HG03575 (cell line): ENCODE measurements around the gene ATXN1.
"Not testable (repeated sequence)": the region's sequence is repeated elsewhere in the genome, so short reads cannot be mapped to it uniquely, and the experiment has no call there.

Experiments used
- ATAC-seq: cut with Tn5 transposase; IDR thresholded peaks from one replicate; pipeline ENCODE4 v1.9.1; 2021; ENCODE audit not compliant: unreplicated experiment, insufficient number of reproducible peaks, low FRiP score; ENCODE audit errors: extremely low read depth

The ATXN1 gene

DNA sequence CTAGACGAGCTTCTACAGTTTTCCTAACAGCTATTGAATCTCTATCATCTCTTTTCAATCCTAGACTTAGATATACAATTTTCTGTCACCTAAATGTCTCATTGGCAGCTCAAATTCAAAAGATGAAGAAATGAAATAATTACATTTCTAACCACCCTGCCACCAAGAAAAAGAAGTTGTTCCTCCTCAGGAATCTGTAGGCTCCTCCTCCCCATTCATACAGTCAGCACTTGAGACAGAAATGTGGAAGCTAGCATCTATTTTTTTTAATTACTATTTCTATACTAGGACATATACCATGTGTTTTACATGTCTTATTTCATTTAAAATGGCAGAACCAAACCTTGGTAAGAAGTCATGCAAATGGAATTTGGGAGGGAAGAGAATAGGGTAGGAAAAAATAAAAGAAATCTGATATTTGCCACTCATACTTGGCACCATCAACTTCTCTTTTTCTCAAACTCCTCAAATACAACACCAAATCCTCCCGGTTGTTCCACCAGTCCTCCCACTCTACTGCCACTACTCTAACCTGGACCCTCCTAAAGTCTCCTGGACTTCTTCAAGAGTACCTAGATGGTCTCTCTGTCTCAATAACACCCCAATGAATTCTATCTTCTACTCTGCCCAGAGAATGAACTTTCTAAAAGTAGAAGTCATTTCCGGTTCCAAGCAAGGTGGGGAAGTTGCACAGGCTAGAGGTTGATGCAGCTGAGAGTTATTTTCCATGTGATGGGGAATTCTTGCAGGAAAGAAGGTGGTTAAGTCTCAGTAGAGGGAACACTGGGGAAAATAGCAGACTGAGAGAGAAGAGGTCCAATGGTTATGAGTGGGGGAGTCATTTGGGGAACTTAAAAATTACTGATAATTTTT lies 54.1 kb downstream of the ATXN1 start:
- ATAC-seq, result no peak

DNA sequence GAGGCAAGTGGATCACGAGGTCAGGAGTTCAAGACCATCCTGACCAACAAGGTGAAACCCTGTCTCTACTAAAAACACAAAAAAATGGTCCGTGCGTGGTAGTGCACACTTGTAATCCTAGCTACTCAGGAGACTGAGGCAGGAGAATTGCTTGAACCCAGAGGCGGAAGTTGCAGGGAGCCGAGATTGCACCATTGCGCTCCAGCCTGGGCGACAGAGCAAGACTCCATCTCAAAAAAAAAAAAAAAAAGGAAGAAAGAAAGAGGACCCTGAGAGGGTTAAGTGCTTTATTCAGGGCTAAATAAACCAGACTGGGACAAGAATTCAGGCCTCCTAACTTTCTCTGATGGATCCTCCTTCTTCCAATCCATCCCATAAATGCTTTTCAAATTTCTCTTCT lies 54.8 kb downstream of the ATXN1 start:
- ATAC-seq, result not testable (repeated sequence)

DNA sequence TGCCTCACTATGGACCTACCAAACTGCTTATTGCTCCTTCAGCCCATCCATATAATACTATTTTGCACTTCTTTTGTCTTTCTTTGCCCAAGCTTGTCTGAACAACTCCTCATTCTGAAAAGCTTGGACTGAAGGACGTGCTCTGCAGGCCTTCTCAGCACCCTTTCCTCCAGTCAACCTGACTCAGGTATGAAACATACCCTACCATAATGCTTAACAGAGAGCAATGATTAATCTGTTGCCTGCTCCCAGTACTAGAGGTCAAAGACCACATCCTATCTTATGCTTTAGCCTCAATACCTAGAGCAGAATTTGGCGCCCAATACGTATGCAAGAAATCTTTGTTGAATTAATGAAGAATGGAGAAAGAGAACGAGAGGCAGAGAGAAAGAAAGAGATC lies 55.2 kb downstream of the ATXN1 start:
- no peak for ATAC-seq

DNA sequence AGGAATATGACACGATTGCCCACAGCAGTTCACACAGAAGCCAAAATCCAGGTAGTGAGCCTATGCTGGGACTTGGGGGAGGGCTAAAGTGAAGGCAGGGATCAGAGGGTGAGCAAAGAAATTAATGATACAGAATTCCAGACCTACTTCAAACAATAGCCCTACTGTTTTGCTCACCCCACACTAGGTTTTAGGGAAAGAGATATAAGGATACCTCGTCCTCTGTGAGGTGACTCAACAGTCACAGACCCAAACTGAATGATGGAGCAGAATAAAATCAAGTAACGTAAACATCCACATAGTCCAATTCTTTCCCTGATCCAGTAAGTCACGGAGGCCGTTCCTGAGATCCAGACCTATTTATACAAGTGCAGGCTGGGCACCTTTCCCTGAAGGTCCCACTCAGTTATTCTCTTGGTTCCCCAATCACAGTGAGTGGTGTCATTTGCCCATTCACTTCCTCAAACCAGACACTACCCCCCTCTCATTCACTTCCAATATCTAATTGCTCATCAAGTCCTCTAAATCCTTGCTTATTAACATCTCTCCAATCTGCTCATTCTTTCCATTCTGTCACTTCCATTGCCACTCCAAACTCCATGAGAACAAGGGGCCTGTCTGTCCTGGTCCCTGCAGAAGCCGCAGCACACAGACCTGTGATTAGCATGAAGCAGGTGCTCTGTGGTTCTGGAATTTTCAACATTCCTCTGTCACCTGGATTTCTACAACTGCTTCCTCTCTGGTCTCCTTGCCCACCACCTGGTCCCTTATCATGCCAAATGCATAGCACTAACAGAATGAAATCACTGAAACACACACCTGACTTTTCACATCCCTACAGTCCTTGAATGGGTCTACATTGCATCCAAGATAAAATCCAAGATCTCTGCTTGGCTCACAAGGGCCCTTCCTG lies 55.9 kb downstream of the ATXN1 start:
- no peak for ATAC-seq

DNA sequence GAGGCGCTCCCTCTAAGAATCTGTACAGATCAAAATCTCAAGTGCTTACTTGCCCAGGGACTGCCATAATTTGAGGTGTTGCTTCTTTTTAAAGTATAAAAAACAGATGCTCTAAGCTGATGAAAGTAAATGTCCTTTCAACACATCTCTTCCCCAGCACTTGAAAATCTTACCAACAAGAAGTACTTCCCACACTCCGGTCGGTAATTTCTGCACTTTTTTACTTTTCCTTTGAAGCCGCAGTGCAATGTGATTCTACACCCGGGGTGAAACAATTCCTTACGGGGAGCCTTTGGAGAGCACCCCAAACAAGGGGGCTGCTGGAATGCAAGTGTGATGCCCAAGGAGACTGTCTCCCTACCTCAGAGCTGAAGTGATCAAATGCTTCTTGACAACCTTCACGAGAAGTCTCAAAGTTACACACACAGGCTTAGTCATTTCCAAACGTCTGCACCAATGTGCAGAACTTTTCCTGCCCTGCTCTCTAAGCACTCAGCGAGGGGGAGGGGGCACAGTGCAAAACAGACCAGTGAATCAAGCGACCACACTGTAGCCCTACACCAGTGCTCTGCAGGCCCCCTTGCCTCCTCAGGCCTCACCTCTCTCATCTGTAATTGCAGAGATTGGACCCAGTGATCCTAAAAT lies 56.7 kb downstream of the ATXN1 start:
- ATAC-seq, result no peak

DNA sequence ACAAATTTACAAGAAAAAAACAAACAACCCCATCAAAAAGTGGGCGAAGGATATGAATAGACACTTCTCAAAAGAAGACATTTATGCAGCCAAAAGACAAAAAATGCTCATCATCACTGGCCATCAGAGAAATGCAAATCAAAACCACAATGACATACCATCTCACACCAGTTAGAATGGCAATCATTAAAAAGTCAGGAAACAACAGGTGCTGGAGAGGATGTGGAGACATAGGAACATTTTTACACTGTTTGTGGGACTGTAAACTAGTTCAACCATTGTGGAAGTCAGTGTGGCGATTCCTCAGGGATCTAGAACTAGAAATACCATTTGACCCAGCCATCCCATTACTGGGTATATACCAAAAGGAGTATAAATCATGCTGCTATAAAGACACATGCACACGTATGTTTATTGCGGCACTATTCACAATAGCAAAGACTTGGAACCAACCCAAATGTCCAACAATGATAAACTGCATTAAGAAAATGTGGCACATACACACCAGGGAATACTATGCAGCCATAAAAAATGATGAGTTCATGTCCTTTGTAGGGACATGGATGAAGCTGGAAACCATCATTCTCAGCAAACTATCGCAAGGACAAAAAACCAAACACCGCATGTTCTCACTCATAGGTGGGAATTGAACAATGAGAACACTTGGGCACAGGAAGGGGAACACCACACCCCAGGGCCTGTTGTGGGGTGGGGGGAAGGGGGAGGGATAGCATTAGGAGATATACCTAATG lies 58.5 kb downstream of the ATXN1 start:
- not testable (repeated sequence) for ATAC-seq

DNA sequence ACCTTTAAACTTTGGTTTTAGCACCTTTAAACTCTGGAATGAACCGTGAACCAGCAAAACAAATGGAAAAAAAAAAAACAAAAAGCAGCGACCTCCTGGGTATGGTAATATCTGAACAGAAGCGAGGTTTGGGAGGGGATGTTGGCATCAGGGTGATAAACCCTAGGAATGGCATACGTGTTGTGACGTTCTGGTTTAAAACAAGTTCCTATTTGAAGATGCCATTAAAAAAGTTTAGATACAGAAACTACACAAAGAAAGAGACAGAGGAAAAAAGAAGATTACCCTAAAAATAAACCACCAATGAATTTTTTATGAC lies 60.4 kb downstream of the ATXN1 start:
- ATAC-seq, result no peak

DNA sequence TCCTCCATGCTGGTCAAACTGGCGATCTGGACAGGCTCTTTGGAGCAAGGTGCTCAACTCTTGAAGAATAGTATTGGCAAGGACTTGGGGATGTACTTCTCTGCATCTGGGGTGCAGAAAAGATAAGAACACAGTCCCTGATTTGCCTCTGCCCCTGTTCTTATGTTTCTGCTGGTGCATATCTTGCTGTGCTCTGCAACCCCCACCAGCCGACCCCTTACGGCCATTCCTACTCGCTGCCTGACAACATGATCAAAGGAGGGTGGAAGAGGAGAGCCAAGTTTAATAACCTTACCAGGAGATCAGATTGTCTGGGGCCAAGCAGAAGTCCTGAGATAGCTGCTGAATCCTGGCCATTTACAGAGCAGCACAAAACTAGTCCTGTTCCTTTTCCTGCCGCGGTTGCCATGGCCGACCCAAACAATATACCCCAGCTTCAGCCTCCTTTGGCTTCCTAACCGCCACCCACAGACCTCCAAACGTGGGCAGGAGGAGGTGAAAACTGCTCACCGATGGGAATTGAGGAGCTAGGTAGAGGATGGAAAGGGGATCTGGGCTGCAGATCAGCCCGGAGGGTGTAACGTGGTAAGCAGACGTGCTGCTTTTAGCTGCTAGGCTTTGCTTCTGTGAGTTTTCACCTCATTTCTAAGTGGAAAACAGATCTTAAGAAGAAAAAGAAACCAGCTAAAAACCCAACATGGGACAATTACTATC lies 60.9 kb downstream of the ATXN1 start:
- ATAC-seq, result no peak

DNA sequence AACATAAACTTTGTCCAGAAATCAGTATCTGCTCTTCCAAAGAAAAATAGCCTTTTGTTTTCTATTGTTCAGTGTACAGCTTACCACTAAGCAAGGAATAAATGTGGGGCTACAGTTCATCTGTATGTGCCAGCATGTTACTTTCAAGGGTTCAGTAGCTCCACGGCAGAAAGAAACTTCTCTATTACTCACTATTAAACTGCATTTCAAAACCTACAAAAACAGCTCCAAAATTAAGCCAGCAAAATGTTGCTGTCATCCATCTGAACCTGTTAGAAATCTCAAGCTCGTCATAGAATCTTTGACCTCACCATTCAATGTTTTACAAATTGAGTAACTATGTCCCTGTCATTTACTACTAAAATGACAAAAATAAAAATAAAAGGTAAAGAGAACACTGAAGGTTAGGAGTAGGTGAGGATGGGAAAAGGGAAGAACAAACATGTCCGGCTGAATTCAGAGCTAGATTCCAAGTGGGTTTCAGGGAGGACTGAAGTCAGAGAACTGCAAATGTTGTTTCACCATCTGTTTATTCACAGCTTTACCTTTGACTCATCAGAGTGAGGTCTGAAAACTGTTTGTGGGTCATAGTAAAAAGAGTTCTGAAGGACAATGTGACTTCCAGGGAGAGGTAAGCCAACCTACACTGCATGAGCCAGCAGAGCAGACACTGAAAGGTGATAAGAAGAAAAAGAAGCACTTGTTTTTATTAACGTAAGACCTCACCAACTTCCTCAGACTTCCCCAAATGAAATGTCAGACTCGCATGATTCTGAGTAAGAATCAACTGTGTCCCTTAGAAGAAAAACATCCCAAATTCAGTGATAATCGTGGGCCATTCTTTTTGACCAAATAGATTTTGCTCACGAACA lies 62.0 kb downstream of the ATXN1 start:
- no peak for ATAC-seq

DNA sequence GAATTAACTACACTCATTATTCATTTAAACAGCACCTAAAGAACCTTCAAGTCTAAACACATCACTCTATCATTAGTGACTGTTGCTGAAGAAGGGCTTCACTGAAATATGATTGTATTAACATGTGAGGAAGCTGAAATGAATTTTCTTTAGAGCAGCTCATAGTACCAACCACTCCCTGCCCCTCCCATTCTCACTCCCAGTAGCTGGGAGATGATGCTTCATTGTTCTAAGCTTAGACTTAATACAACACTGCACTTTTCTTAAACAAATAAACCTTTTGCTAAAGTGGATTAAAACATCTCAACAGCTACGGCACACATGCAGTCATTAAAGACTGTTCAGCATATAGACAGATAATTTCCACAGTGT lies 63.1 kb downstream of the ATXN1 start:
- no peak for ATAC-seq

DNA sequence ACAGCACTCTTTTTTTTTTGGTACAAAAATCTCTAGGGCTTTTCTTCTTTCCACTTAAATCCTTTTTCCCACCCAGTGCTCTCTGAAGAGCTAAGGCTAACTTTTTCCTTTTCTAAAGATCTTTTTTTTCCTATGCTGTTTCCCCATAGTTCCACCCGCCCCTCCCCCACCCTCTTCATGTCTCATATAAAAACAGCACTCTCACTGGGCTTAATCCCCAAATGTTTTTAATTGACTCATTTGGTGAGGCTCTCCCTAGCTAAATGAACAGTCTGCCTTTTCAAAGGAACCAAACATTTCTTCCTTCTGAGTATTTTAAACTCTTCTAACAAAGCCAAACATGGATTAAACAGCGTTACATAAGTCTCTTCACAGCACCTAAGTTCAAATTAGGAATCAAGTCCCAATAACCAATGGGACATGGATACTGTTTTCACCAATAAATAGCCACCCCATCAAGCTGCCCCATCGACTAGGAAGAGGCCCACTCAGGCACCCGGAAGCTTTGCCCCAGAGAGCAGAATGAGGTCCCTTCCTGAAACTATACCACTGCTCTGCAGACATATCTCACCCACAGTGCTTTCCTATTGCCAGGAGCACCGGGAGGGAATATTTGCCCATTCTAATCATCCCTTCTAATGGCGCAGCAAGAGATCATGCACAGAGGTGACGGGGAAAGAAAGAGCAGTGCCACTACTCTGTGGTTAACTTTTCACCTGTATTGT lies 63.7 kb downstream of the ATXN1 start:
- ATAC-seq, result no peak

DNA sequence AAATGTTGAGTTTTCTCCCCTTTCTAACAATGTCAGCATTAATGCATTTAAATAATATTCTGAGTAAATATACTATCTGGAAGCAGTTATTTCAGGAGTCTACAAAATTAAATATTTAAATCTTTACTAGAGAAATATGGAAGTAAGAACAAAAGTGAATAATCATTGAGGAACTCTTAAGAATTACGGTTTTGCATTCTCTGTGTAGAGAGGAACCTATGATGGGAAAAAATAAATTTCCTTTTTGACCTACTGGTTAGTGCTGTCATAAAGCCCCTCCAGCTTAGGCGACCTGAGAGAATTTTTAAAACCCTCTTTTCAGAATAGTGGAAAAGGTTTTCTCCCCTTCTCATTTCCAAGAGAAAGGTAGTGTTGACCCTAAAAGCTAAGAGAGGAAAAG lies 64.8 kb downstream of the ATXN1 start:
- no peak for ATAC-seq

DNA sequence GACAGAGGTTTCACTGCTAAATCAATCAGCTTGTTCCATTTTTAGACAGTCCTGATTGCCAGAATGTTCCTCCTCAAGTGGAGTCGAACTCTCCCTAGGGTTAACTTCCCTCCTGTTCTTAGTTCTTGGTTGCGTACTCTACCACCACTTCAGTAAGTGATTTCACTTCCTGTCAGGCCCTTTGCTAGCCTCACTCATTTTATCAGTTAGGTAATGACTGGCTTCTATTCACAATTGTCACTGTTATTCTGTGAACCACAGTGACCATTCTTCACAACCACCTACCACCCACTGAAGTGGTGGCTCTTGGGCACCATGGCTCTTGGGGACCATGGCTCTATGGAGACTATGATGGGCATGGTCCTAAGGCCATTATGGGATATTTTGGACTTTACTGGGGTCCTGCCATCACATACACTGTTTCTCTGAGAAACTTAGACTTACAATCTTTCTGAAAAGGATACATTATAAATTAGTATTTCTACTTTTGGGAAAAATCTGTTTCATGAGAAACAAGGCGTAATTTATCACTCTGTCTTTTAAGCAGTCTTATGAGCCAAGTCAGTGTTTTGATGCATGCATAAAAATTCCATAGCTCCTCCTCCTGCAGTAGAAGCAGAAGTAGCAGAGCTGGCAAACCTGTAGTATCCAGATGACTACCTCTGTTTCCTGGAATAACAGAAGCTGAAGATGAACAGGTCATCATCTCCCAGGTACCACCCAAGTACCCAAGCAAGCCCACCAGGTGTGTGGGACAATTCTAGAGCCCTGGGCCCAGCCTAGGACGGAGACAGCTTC lies 66.3 kb downstream of the ATXN1 start:
- ATAC-seq, result no peak

DNA sequence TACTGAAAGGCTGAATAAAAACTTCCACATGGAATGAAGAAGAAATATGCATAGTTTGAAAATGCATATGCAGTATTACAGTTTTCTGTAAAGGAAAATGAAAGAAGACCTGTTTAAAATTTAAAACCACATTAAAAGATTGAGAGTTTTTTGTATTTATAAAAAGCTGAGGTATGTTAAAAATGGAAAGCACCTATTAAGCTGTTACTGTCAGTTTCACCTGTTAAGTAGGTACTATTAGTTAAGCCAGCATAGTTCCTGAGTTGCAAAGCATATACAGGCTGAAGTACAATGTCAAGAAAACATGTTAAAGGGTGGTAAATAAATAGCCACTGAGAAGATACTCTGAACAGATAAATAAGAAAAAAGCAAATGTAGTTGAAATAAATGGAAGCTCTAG lies 69.9 kb downstream of the ATXN1 start:
- ATAC-seq, result no peak

DNA sequence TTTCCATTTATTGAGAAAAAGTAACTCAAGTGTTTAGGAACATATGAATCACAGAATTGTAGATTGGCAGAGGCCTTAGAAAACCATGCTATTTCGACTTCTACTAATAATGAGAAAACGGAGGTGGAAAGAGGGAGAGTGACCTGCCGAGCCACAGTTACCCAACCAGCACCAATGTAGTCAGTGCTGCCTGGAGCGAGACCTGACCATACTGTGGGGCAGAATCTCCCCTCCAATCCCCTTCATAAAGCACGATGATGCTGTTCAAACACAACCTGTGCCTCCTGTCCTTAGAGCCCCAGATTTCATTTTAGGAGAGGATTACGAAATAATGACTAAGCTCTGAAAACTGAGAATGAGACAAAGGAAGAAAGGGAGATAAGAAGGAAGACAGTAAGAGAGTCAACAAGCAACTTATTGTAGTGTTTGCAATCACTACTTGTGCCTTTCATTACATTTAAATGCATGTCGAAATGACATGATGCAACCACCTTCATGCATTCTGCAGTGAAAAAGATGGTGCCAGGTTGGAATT lies 70.6 kb downstream of the ATXN1 start:
- ATAC-seq, result peak; percentile 51
